ENCODE measurements around the gene RNF112. TPM values are rescaled to one million over a fixed set of nuclear protein-coding genes. Genes with fewer than 3 reads are reported as not detected.

RNF112 gene
- polyA plus RNA-seq, 2 donors = 1.1 to 3.7 TPM

GRCh38 chr17:19386974-19387920 lies 23.8 kb upstream of the RNF112 start, which contains the start of gene MFAP4:
Gene MFAP4 (minus strand): TSS chr17:19387190. CDS start chr17:19387155, 35 bp downstream.
- Histone ChIP-seq H3K4me1 (ENCODE audit: control insufficient read depth in 2 of 2, insufficient read depth in 2 of 2, low read length in 1 of 2) (peaks cover 26 to 47% of the 10 kb centered on the region in 2 donors), H3K9me3 (ENCODE audit: control insufficient read depth in 2 of 2, insufficient read depth in 1 of 2, low read depth in 1 of 2, low read length in 1 of 2) (no peaks in the 10 kb centered on the region), H3K27me3 (ENCODE audit: control insufficient read depth in 1 of 2, insufficient read depth in 2 of 2, low read length in 2 of 2) (no peaks in the 10 kb centered on the region), H3K4me3 (ENCODE audit: low read depth in 1 of 2, low read length in 2 of 2) (no peak within 1 kb of the TSS), H3K27ac (ENCODE audit: low read depth in 2 of 2, low read length in 1 of 2) (peak within 1 kb of the TSS; percentile 89 to 98), H3K36me3 (ENCODE audit: control insufficient read depth in 2 of 2, insufficient read depth in 2 of 2, low read length in 1 of 2) (peaks cover 4 to 13% of the 10 kb centered on the region in 2 donors)
- 29 to 30% methylated on average over 22 of the region's 22 CpGs for WGBS, 2 donors

GRCh38 chr17:19387921-19388521 lies 23.0 kb upstream of the RNF112 start:
- Histone ChIP-seq H3K4me1 (ENCODE audit: control insufficient read depth in 2 of 2, insufficient read depth in 2 of 2, low read length in 1 of 2) (peaks cover 22 to 40% of the 10 kb centered on the region in 2 donors), H3K27me3 (ENCODE audit: control insufficient read depth in 1 of 2, insufficient read depth in 2 of 2, low read length in 2 of 2) (no peaks in the 10 kb centered on the region), H3K4me3 (ENCODE audit: low read depth in 1 of 2, low read length in 2 of 2) (no peak overlapping the region), H3K27ac (ENCODE audit: low read depth in 2 of 2, low read length in 1 of 2) (peak overlapping the region; percentile 88 to 89), H3K9me3 (ENCODE audit: control insufficient read depth in 2 of 2, insufficient read depth in 1 of 2, low read depth in 1 of 2, low read length in 1 of 2) (no peaks in the 10 kb centered on the region), H3K36me3 (ENCODE audit: control insufficient read depth in 2 of 2, insufficient read depth in 2 of 2, low read length in 1 of 2) (peaks cover 2 to 6% of the 10 kb centered on the region in 2 donors)
- WGBS, 2 donors = 89% methylated on average over 2 of the region's 2 CpGs

GRCh38 chr17:19388791-19389785 lies 21.9 kb upstream of the RNF112 start:
- Histone ChIP-seq H3K36me3 (ENCODE audit: control insufficient read depth in 2 of 2, insufficient read depth in 2 of 2, low read length in 1 of 2) (no peaks in the 10 kb centered on the region), H3K4me3 (ENCODE audit: low read depth in 1 of 2, low read length in 2 of 2) (no peak overlapping the region), H3K4me1 (ENCODE audit: control insufficient read depth in 2 of 2, insufficient read depth in 2 of 2, low read length in 1 of 2) (peaks cover 16 to 34% of the 10 kb centered on the region in 2 donors), H3K9me3 (ENCODE audit: control insufficient read depth in 2 of 2, insufficient read depth in 1 of 2, low read depth in 1 of 2, low read length in 1 of 2) (no peaks in the 10 kb centered on the region), H3K27ac (ENCODE audit: low read depth in 2 of 2, low read length in 1 of 2) (peak overlapping the region; percentile 36 to 44), H3K27me3 (ENCODE audit: control insufficient read depth in 1 of 2, insufficient read depth in 2 of 2, low read length in 2 of 2) (no peaks in the 10 kb centered on the region)
- 69 to 76% methylated on average over 5 of the region's 5 CpGs for WGBS, 2 donors

- 86 to 90% methylated on average over 2 of the region's 2 CpGs for WGBS, 2 donors
- H3K36me3 ChIP-seq (ENCODE audit: control insufficient read depth in 2 of 2, insufficient read depth in 2 of 2, low read length in 1 of 2) = no peaks in the 10 kb centered on the region
- H3K9me3 ChIP-seq (ENCODE audit: control insufficient read depth in 2 of 2, insufficient read depth in 1 of 2, low read depth in 1 of 2, low read length in 1 of 2) = no peaks in the 10 kb centered on the region
- no peaks in the 10 kb centered on the region for H3K27me3 ChIP-seq (ENCODE audit: control insufficient read depth in 1 of 2, insufficient read depth in 2 of 2, low read length in 2 of 2)
- H3K4me3 ChIP-seq (ENCODE audit: low read depth in 1 of 2, low read length in 2 of 2) = no peak overlapping the region
- no peak overlapping the region for H3K27ac ChIP-seq (ENCODE audit: low read depth in 2 of 2, low read length in 1 of 2)
- H3K4me1 ChIP-seq (ENCODE audit: control insufficient read depth in 2 of 2, insufficient read depth in 2 of 2, low read length in 1 of 2) = peaks cover 11 to 19% of the 10 kb centered on the region in 2 donors
These were observed 20.1 kb upstream of the RNF112 start for GRCh38 chr17:19390951-19391350.

- no peak overlapping the region for H3K27ac ChIP-seq (ENCODE audit: low read depth in 2 of 2, low read length in 1 of 2)
- H3K27me3 ChIP-seq (ENCODE audit: control insufficient read depth in 1 of 2, insufficient read depth in 2 of 2, low read length in 2 of 2) = no peaks in the 10 kb centered on the region
- no peaks in the 10 kb centered on the region for H3K36me3 ChIP-seq (ENCODE audit: control insufficient read depth in 2 of 2, insufficient read depth in 2 of 2, low read length in 1 of 2)
- no peak overlapping the region for H3K4me3 ChIP-seq (ENCODE audit: low read depth in 1 of 2, low read length in 2 of 2)
- no peaks in the 10 kb centered on the region for H3K9me3 ChIP-seq (ENCODE audit: control insufficient read depth in 2 of 2, insufficient read depth in 1 of 2, low read depth in 1 of 2, low read length in 1 of 2)
- peaks cover 11 to 14% of the 10 kb centered on the region in 2 donors for H3K4me1 ChIP-seq (ENCODE audit: control insufficient read depth in 2 of 2, insufficient read depth in 2 of 2, low read length in 1 of 2)
- 87 to 88% methylated on average over 7 of the region's 7 CpGs for WGBS, 2 donors
These were observed 19.6 kb upstream of the RNF112 start for GRCh38 chr17:19391432-19391831.

GRCh38 chr17:19392303-19392702 lies 18.7 kb upstream of the RNF112 start:
- H3K4me1 ChIP-seq (ENCODE audit: control insufficient read depth in 2 of 2, insufficient read depth in 2 of 2, low read length in 1 of 2) = peaks cover 9 to 10% of the 10 kb centered on the region in 2 donors
- H3K36me3 ChIP-seq (ENCODE audit: control insufficient read depth in 2 of 2, insufficient read depth in 2 of 2, low read length in 1 of 2) = no peaks in the 10 kb centered on the region
- no peak overlapping the region for H3K4me3 ChIP-seq (ENCODE audit: low read depth in 1 of 2, low read length in 2 of 2)
- no peaks in the 10 kb centered on the region for H3K9me3 ChIP-seq (ENCODE audit: control insufficient read depth in 2 of 2, insufficient read depth in 1 of 2, low read depth in 1 of 2, low read length in 1 of 2)
- H3K27me3 ChIP-seq (ENCODE audit: control insufficient read depth in 1 of 2, insufficient read depth in 2 of 2, low read length in 2 of 2) = no peaks in the 10 kb centered on the region
- H3K27ac ChIP-seq (ENCODE audit: low read depth in 2 of 2, low read length in 1 of 2) = no peak overlapping the region
- WGBS, 2 donors = 72 to 76% methylated on average over 7 of the region's 7 CpGs

- H3K9me3 ChIP-seq (ENCODE audit: control insufficient read depth in 2 of 2, insufficient read depth in 1 of 2, low read depth in 1 of 2, low read length in 1 of 2) = no peaks in the 10 kb centered on the region
- H3K27me3 ChIP-seq (ENCODE audit: control insufficient read depth in 1 of 2, insufficient read depth in 2 of 2, low read length in 2 of 2) = no peaks in the 10 kb centered on the region
- no peak overlapping the region for H3K4me3 ChIP-seq (ENCODE audit: low read depth in 1 of 2, low read length in 2 of 2)
- no peaks in the 10 kb centered on the region for H3K36me3 ChIP-seq (ENCODE audit: control insufficient read depth in 2 of 2, insufficient read depth in 2 of 2, low read length in 1 of 2)
- H3K4me1 ChIP-seq (ENCODE audit: control insufficient read depth in 2 of 2, insufficient read depth in 2 of 2, low read length in 1 of 2) = peaks cover 6 to 11% of the 10 kb centered on the region in 2 donors
- peak overlapping the region; percentile 9 to 69 for H3K27ac ChIP-seq (ENCODE audit: low read depth in 2 of 2, low read length in 1 of 2)
- 34 to 46% methylated on average over 6 of the region's 6 CpGs for WGBS, 2 donors
These were observed 13.4 kb upstream of the RNF112 start for GRCh38 chr17:19397556-19398041.

GRCh38 chr17:19398301-19399181 lies 12.5 kb upstream of the RNF112 start:
- WGBS, 2 donors = 50 to 57% methylated on average over 2 of the region's 2 CpGs
- Histone ChIP-seq H3K27ac (ENCODE audit: low read depth in 2 of 2, low read length in 1 of 2) (peak overlapping the region; percentile 9 to 87), H3K36me3 (ENCODE audit: control insufficient read depth in 2 of 2, insufficient read depth in 2 of 2, low read length in 1 of 2) (no peaks in the 10 kb centered on the region), H3K4me3 (ENCODE audit: low read depth in 1 of 2, low read length in 2 of 2) (no peak overlapping the region), H3K27me3 (ENCODE audit: control insufficient read depth in 1 of 2, insufficient read depth in 2 of 2, low read length in 2 of 2) (no peaks in the 10 kb centered on the region), H3K4me1 (ENCODE audit: control insufficient read depth in 2 of 2, insufficient read depth in 2 of 2, low read length in 1 of 2) (peaks cover 9 to 15% of the 10 kb centered on the region in 2 donors), H3K9me3 (ENCODE audit: control insufficient read depth in 2 of 2, insufficient read depth in 1 of 2, low read depth in 1 of 2, low read length in 1 of 2) (no peaks in the 10 kb centered on the region)

Measured in esophagus (tissue), 2 donors.